ENCODE results near the gene PLCB1.
"Not testable (repeated sequence)": the region's sequence is repeated elsewhere in the genome, so short reads cannot be mapped to it uniquely, and the experiment has no call there.

The PLCB1 gene

GRCh38 chr20:8443464-8444072 is 311.5 kb downstream of the PLCB1 start:
- no peak for DNase-seq (ENCODE audit: low read depth)

GRCh38 chr20:8447262-8448120 is 315.4 kb downstream of the PLCB1 start:
- no peak for DNase-seq (ENCODE audit: low read depth)

GRCh38 chr20:8449123-8449522 is 317.1 kb downstream of the PLCB1 start:
- no peak for DNase-seq (ENCODE audit: low read depth)

GRCh38 chr20:8454137-8454712 is 322.2 kb downstream of the PLCB1 start:
- peak; percentile 15 for DNase-seq (ENCODE audit: low read depth)

- DNase-seq (ENCODE audit: low read depth): no peak
Measured at GRCh38 chr20:8456765-8457164, 324.7 kb downstream of the PLCB1 start.

- peak; percentile 76 for DNase-seq (ENCODE audit: low read depth)
Measured at GRCh38 chr20:8457978-8458377, 325.9 kb downstream of the PLCB1 start.

- DNase-seq (ENCODE audit: low read depth): no peak
Measured at GRCh38 chr20:8461186-8461585, 329.1 kb downstream of the PLCB1 start.

- no peak for DNase-seq (ENCODE audit: low read depth)
Measured at GRCh38 chr20:8464368-8464767, 332.3 kb downstream of the PLCB1 start.

GRCh38 chr20:8466781-8467180 is 334.7 kb downstream of the PLCB1 start:
- DNase-seq (ENCODE audit: low read depth): not testable (repeated sequence)

GRCh38 chr20:8470156-8470555 is 338.1 kb downstream of the PLCB1 start:
- no peak for DNase-seq (ENCODE audit: low read depth)

GRCh38 chr20:8471465-8471864 is 339.4 kb downstream of the PLCB1 start:
- no peak for DNase-seq (ENCODE audit: low read depth)

GRCh38 chr20:8473459-8473858 is 341.4 kb downstream of the PLCB1 start:
- no peak for DNase-seq (ENCODE audit: low read depth)

- no peak for DNase-seq (ENCODE audit: low read depth)
Measured at GRCh38 chr20:8474027-8474668, 342.1 kb downstream of the PLCB1 start.

- DNase-seq (ENCODE audit: low read depth): no peak
Measured at GRCh38 chr20:8476021-8476420, 344.0 kb downstream of the PLCB1 start.

- DNase-seq (ENCODE audit: low read depth): no peak
Measured at GRCh38 chr20:8480597-8480996, 348.5 kb downstream of the PLCB1 start.

- DNase-seq (ENCODE audit: low read depth): no peak
Measured at GRCh38 chr20:8487696-8488095, 355.6 kb downstream of the PLCB1 start.

- no peak for DNase-seq (ENCODE audit: low read depth)
Measured at GRCh38 chr20:8489094-8489883, 357.2 kb downstream of the PLCB1 start.

- no peak for DNase-seq (ENCODE audit: low read depth)
Measured at GRCh38 chr20:8490076-8490830, 358.2 kb downstream of the PLCB1 start.

GRCh38 chr20:8492173-8492572 is 360.1 kb downstream of the PLCB1 start:
- DNase-seq (ENCODE audit: low read depth): no peak

- no peak for DNase-seq (ENCODE audit: low read depth)
Measured at GRCh38 chr20:8498571-8498970, 366.5 kb downstream of the PLCB1 start.

GRCh38 chr20:8504030-8504429 is 372.0 kb downstream of the PLCB1 start:
- DNase-seq (ENCODE audit: low read depth): no peak

Measured in CMK (cell line).